Astrocyte (in vitro differentiated cells and primary cell): ENCODE data around the gene C11orf52.

Experiments used
- CTCF ChIP-seq: IDR thresholded peaks from 2 replicates; pipeline ENCODE4 v1.5.1; 2011; ENCODE audit warnings: low read depth, mild to moderate bottlenecking, inconsistent platforms, low read length, moderate library complexity; ENCODE audit not compliant: insufficient read depth
- EZH2 ChIP-seq: IDR thresholded peaks from 2 replicates; pipeline ENCODE4 v1.6.1; 2012; ENCODE audit warnings: mild to moderate bottlenecking, low read length, inconsistent platforms; ENCODE audit not compliant: insufficient read depth

- TF ChIP-seq EZH2, result no peak
- TF ChIP-seq CTCF, result no peak
Measured at GRCh38 chr11:111870113-111870512, 48.6 kb upstream of the C11orf52 start.
